ENCODE measurements around the gene EIF2AK2. TPM values are rescaled to one million over a fixed set of nuclear protein-coding genes. Genes with fewer than 3 reads are reported as not detected.
A peak's percentile ranks its signal among the peaks of the same experiment; 100 is the strongest.

EIF2AK2 gene
- polyA plus RNA-seq, 2 of the 4 experiments (the other 2 are of a cell fraction) = 29.8 to 47.2 TPM

GRCh38 chr2:37168217-37168981 lies 11.6 kb upstream of the EIF2AK2 start (continued):
- TF ChIP-seq POLR2AphosphoS2 (conservative IDR thresholded peaks at IDR 0.05; ENCODE audit: low read length) (no peak), FOXS1 (CRISPR knock-in tag; IDR thresholded peaks at IDR 0.05) (no peak), RFX5 (IDR thresholded peaks at IDR 0.05) (no peak), RARB (CRISPR knock-in tag; IDR thresholded peaks at IDR 0.05) (no peak), E2F6 (IDR thresholded peaks at IDR 0.05; ENCODE audit: borderline replicate concordance, low read depth) (no peak), HEYL (CRISPR knock-in tag; IDR thresholded peaks at IDR 0.05) (no peak), NPAS2 (CRISPR knock-in tag; IDR thresholded peaks at IDR 0.05; ENCODE audit: borderline replicate concordance) (no peak), TFCP2L1 (CRISPR knock-in tag; IDR thresholded peaks at IDR 0.05) (no peak), NFE2L2 (conservative IDR thresholded peaks at IDR 0.05; ENCODE audit: low read length) (no peak)

- DNase-seq (ENCODE audit: low read depth in 1 of 2, low spot score in 1 of 2) (peak; percentile 42 to 54), ATAC-seq (peak in 1 of 2 experiments; percentile 59; a peak in 3 of 6 replicates), FAIRE-seq (no peak)
- Histone ChIP-seq H3K4me2 (peak overlapping the region; percentile 41), H3K4me3 (no peak overlapping the region), H3K27ac (peak overlapping the region; percentile 44 to 75), H3K4me1 (peaks cover 10% of the 10 kb centered on the region; the same call in 1 of the 3 replicates), H3K9me3 (peaks cover 36% of the 10 kb centered on the region)
- 74% methylated on average over 3 of the region's 3 CpGs for WGBS (ENCODE audit: missing lambda C conversion rate)
- ChIA-PET CTCF (interaction anchor here (0.6 to 4.4 kb wide), 21 partner anchors 9 to 1089 kb away, joined by 3 to 25 read pairs (median 4); partner anchors contain the start of genes EIF2AK2 and SULT6B1), POLR2A (interaction anchor here (0.8 kb wide), 1 partner anchor 9 kb away, joined by 3 read pairs; no protein-coding TSS in a partner anchor)
- TF ChIP-seq HES2 (IDR thresholded peaks at IDR 0.05) (no peak), ESRRA (IDR thresholded peaks at IDR 0.05; ENCODE audit: borderline replicate concordance, low read length) (no peak), KDM1A (IDR thresholded peaks at IDR 0.05; ENCODE audit: low read depth) (no peak), HEYL (CRISPR knock-in tag; IDR thresholded peaks at IDR 0.05) (no peak), MYC (IDR thresholded peaks at IDR 0.05; ENCODE audit: borderline replicate concordance, low read length) (no peak), NFE2L2 (conservative IDR thresholded peaks at IDR 0.05; ENCODE audit: low read length) (no peak), RARB (CRISPR knock-in tag; IDR thresholded peaks at IDR 0.05) (no peak), RFX5 (IDR thresholded peaks at IDR 0.05) (no peak), ZNF302 (CRISPR knock-in tag; IDR thresholded peaks at IDR 0.05) (no peak), TP53 (CRISPR knock-in tag; IDR thresholded peaks at IDR 0.05) (no peak), JUNB (IDR thresholded peaks at IDR 0.05) (no peak), PHF8 (IDR thresholded peaks at IDR 0.05; ENCODE audit: borderline replicate concordance, low read depth) (no peak), RAD21 (conservative IDR thresholded peaks at IDR 0.05 in 1 of 2, IDR thresholded peaks at IDR 0.05 in 1 of 2) (no peak), ZSCAN20 (CRISPR knock-in tag; IDR thresholded peaks at IDR 0.05) (no peak), RNF2 (IDR thresholded peaks at IDR 0.05; ENCODE audit: borderline replicate concordance, low read depth) (no peak), TFCP2L1 (CRISPR knock-in tag; IDR thresholded peaks at IDR 0.05) (no peak), GATA3 (IDR thresholded peaks at IDR 0.05; ENCODE audit: borderline replicate concordance) (no peak)
Observed at GRCh38 chr2:37167636-37168180, 10.9 kb upstream of the EIF2AK2 start.

GRCh38 chr2:37164757-37165156 lies 8.0 kb upstream of the EIF2AK2 start:
- Histone ChIP-seq H3K9me3 (peaks cover 36% of the 10 kb centered on the region), H3K4me2 (no peak overlapping the region), H3K4me3 (no peak overlapping the region), H3K27ac (no peak overlapping the region), H3K4me1 (peaks cover 10% of the 10 kb centered on the region; the same call in 1 of the 3 replicates)
- ChIA-PET POLR2A (no interaction called here), CTCF (interaction anchor here (0.7 to 1.2 kb wide), 2 partner anchors 55 to 202 kb away, joined by 3 to 4 read pairs; no protein-coding TSS in a partner anchor)
- 4% methylated on average over 1 of the region's 1 CpG for WGBS (ENCODE audit: missing lambda C conversion rate)
- ATAC-seq = no peak
- FAIRE-seq = no peak
- no peak for TF ChIP-seq RNF2 (IDR thresholded peaks at IDR 0.05; ENCODE audit: borderline replicate concordance, low read depth)
- no peak for DNase-seq (ENCODE audit: low read depth in 1 of 2, low spot score in 1 of 2)
